Measurements from ENCODE around the gene DGKK. TPM values are rescaled to one million over a fixed set of nuclear protein-coding genes. Genes with fewer than 3 reads are reported as not detected.

Gene DGKK, protein sequence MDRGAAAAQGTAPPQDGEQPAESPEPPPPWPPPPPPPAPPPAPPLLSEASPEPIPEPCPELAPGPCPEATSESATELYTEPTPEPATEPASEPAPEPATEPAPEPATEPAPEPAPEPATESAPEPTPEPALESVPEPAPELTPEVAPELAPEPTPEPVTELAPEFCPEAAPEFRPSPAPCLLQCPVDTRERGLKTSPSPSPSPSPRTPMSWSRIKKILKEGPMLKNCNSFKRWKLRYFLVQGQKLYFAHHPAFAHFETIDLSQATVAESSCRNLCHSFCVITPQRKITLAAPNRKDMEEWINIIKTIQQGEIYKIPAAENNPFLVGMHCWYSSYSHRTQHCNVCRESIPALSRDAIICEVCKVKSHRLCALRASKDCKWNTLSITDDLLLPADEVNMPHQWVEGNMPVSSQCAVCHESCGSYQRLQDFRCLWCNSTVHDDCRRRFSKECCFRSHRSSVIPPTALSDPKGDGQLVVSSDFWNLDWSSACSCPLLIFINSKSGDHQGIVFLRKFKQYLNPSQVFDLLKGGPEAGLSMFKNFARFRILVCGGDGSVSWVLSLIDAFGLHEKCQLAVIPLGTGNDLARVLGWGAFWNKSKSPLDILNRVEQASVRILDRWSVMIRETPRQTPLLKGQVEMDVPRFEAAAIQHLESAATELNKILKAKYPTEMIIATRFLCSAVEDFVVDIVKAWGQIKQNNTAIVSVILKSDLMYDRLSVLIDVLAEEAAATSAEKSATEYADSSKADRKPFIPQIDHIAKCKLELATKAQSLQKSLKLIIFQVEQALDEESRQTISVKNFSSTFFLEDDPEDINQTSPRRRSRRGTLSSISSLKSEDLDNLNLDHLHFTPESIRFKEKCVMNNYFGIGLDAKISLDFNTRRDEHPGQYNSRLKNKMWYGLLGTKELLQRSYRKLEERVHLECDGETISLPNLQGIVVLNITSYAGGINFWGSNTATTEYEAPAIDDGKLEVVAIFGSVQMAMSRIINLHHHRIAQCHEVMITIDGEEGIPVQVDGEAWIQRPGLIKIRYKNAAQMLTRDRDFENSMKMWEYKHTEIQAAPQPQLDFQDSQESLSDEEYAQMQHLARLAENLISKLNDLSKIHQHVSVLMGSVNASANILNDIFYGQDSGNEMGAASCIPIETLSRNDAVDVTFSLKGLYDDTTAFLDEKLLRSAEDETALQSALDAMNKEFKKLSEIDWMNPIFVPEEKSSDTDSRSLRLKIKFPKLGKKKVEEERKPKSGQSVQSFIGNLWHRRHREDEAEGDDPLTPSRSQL
- not detected in 2 replicates for polyA plus RNA-seq

GRCh38 chrX:50470103-50471031 lies at the start of gene DGKK:
DGKK (minus strand) TSS chrX:50470825; CDS start chrX:50470678, 147 bp downstream.

Data from Purkinje cell (primary cell).